Activated B cell treated with CpG ODN at 0.5 μM for 24 hours (primary cell): Measurements from ENCODE around the gene ETV6. TPM values are rescaled to one million over a fixed set of nuclear protein-coding genes. Genes with fewer than 3 reads are reported as not detected.
A peak's percentile ranks its signal among the peaks of the same experiment; 100 is the strongest.

Experiments
- ATAC-seq: fragments of 200-7000 bp; cut with Tn5 transposase; one replicate; pipeline ENCODE4 v1.10.0; 2021; ENCODE audit warnings: low read depth, mild to moderate bottlenecking, moderate library complexity
- CTCF ChIA-PET: fragments of 350-600 bp; sonication (Branson Sonifier 250); formaldehyde crosslinking; loops from one replicate; lab custom pipeline; 2021; ENCODE audit warnings: antibody characterized with exemption; lab: Charles Lee
- POLR2A ChIA-PET: fragments of 350-600 bp; sonication (Branson Sonifier 250); formaldehyde crosslinking; loops from one replicate; lab custom pipeline; 2021; ENCODE audit warnings: antibody characterized with exemption; lab: Charles Lee
- DNase-seq: peaks from one replicate; pipeline ENCODE4 v3.0.0; 2022
- H3K27ac Mint-ChIP-seq: one replicate; pipeline ENCODE4 v1.8.0; 2020; ENCODE audit warnings: mixed read lengths
- H3K27me3 Mint-ChIP-seq: one replicate; pipeline ENCODE4 v1.8.0; 2021; ENCODE audit warnings: mixed read lengths
- H3K36me3 Mint-ChIP-seq: one replicate; pipeline ENCODE4 v1.8.0; 2021; ENCODE audit warnings: low read depth, mixed read lengths
- H3K4me1 Mint-ChIP-seq: one replicate; pipeline ENCODE4 v1.8.0; 2021; ENCODE audit warnings: mixed read lengths
- H3K4me3 Mint-ChIP-seq: one replicate; pipeline ENCODE4 v1.8.0; 2020; ENCODE audit warnings: mild to moderate bottlenecking, mixed read lengths
- H3K9me3 Mint-ChIP-seq: one replicate; pipeline ENCODE4 v1.8.0; 2020; ENCODE audit warnings: mixed read lengths
- CTCF ChIP-seq: fragments of 200-600 bp; IDR thresholded peaks from one replicate; pipeline ENCODE4 v1.8.0; 2022; ENCODE audit warnings: antibody characterized with exemption, mild to moderate bottlenecking
- intact Hi-C: fragments of 100-400 bp; cut with micrococcal nuclease; formaldehyde crosslinking; loops from one replicate; pipeline ENCODE4 v1.15.1; 2024
- total RNA-seq: library from RNA; stranded (reverse); gene quantifications from 2 replicates; pipeline ENCODE4 v1.2.3, GENCODE V29; 2022

The ETV6 gene
- total RNA-seq, 1 donor from 2014 or later: 130 TPM

GRCh38 chr12:11880381-11880780, 230.9 kb downstream of the ETV6 start:
- peaks cover 36% of the 10 kb centered on the region for H3K4me1 Mint-ChIP-seq
- H3K4me3 Mint-ChIP-seq: no peak overlapping the region
- intact Hi-C loops: loop anchor here (5.0 kb wide), 1 partner anchor 298 kb away; no protein-coding TSS in a partner anchor
- H3K36me3 Mint-ChIP-seq: peaks cover 82% of the 10 kb centered on the region
- H3K27ac Mint-ChIP-seq: no peak overlapping the region
- no peak for ATAC-seq
- TF ChIP-seq CTCF: no peak
- H3K9me3 Mint-ChIP-seq: no peaks in the 10 kb centered on the region
- no peak for DNase-seq
- POLR2A ChIA-PET: interaction anchor here (0.7 kb wide), 1 partner anchor 136 kb away, joined by 7 read pairs; no protein-coding TSS in a partner anchor
- CTCF ChIA-PET: no interaction called here
- no peaks in the 10 kb centered on the region for H3K27me3 Mint-ChIP-seq

GRCh38 chr12:11881835-11882234, 232.4 kb downstream of the ETV6 start:
- DNase-seq (no peak), ATAC-seq (no peak)
- Mint-ChIP-seq H3K27ac (no peak overlapping the region), H3K4me1 (peaks cover 25% of the 10 kb centered on the region), H3K27me3 (no peaks in the 10 kb centered on the region), H3K4me3 (no peak overlapping the region), H3K9me3 (no peaks in the 10 kb centered on the region), H3K36me3 (peaks cover 85% of the 10 kb centered on the region)
- intact Hi-C loops: loop anchor here (5.0 kb wide), 1 partner anchor 300 kb away; no protein-coding TSS in a partner anchor
- CTCF ChIA-PET: no interaction called here
- POLR2A ChIA-PET: no interaction called here
- no peak for TF ChIP-seq CTCF

DNA sequence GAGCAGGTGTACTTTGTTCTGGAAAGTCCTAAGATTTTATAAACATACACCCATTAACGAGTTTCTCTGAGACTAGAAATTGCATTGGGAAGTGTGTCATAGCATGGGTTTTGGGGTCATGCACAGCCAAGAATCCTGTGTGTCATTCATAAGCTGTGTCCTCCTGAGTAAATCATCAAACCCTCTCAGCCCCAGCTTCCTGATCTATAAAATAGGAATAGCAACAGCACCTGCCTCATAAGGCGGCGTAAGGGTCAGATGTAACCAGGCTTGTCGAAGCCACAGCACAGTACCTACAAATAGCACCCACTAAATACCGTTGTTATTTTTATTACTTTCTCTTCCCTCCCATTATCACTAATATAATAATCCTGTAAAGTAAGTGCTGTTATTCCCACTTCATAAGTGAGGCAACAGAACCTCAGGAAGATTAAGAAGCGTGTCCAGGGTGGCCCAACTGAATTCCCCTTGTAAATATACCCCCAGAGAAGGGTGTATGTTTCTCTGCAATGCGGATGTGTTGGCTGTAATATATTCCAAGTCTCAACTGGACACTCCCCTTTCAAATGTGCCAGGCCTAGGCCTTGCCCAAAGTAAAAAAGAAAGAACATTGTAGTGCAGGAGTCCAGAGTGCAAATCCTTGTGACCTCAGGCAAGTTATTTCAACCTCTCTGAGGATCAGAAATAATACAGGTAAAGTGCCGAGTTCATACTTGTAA, 233.0 kb downstream of the ETV6 start:
- no peaks in the 10 kb centered on the region for H3K27me3 Mint-ChIP-seq
- H3K27ac Mint-ChIP-seq: peak overlapping the region; percentile 59
- ChIA-PET CTCF (no interaction called here), POLR2A (interaction anchor here (1.1 kb wide), 1 partner anchor 150 kb away, joined by 3 read pairs; no protein-coding TSS in a partner anchor)
- peaks cover 87% of the 10 kb centered on the region for H3K36me3 Mint-ChIP-seq
- no peak overlapping the region for H3K4me3 Mint-ChIP-seq
- TF ChIP-seq CTCF: no peak
- H3K9me3 Mint-ChIP-seq: no peaks in the 10 kb centered on the region
- H3K4me1 Mint-ChIP-seq: peaks cover 25% of the 10 kb centered on the region
- DNase-seq: no peak
- intact Hi-C loops: loop anchor here (5.0 kb wide), 1 partner anchor 300 kb away; no protein-coding TSS in a partner anchor
- no peak for ATAC-seq

DNA sequence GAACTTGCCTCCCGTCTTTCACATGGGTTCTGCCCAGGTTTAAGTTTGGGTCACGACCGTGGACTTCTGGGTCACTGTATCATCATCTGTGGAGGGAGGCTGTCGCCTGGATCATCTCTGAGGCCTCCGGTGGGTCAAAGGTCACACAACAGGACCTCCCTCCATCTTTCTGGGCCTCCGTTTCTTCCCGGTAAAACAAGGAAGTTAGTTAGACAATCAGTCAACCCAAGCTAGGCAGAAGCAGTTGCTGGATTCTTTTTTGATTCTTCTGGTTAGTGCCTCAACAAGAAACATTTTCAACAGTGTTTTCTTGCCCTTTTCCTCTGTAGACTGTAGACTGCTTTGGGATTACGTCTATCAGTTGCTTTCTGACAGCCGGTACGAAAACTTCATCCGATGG, 234.6 kb downstream of the ETV6 start:
- Mint-ChIP-seq H3K36me3 (peaks cover 86% of the 10 kb centered on the region), H3K9me3 (peaks cover 1% of the 10 kb centered on the region), H3K4me3 (no peak overlapping the region), H3K4me1 (peaks cover 27% of the 10 kb centered on the region), H3K27me3 (no peaks in the 10 kb centered on the region), H3K27ac (peak overlapping the region; percentile 6)
- CTCF ChIA-PET: no interaction called here
- ATAC-seq (no peak), DNase-seq (no peak)
- intact Hi-C loops: loop anchor here (5.0 kb wide), 1 partner anchor 302 kb away; no protein-coding TSS in a partner anchor
- POLR2A ChIA-PET: no interaction called here
- TF ChIP-seq CTCF: no peak

- ChIA-PET POLR2A (no interaction called here), CTCF (no interaction called here)
- no peaks in the 10 kb centered on the region for H3K27me3 Mint-ChIP-seq
- H3K4me1 Mint-ChIP-seq: peaks cover 33% of the 10 kb centered on the region
- peaks cover 4% of the 10 kb centered on the region for H3K9me3 Mint-ChIP-seq
- no peak for DNase-seq
- no peak overlapping the region for H3K4me3 Mint-ChIP-seq
- H3K36me3 Mint-ChIP-seq: peaks cover 87% of the 10 kb centered on the region
- no peak for TF ChIP-seq CTCF
- ATAC-seq: no peak
- intact Hi-C loops: loop anchor here (5.0 kb wide), 1 partner anchor 302 kb away; no protein-coding TSS in a partner anchor
- no peak overlapping the region for H3K27ac Mint-ChIP-seq
These were observed 235.2 kb downstream of the ETV6 start for GRCh38 chr12:11884706-11885105.
